Mucosa of descending colon (tissue), 3 donors: ENCODE results near the gene PEF1. TPM values are rescaled to one million over a fixed set of nuclear protein-coding genes. Genes with fewer than 3 reads are reported as not detected.
A peak's percentile ranks its signal among the peaks of the same experiment; 100 is the strongest.

Source experiments
- ATAC-seq: fragments of 200-7000 bp; cut with Tn5 transposase; one replicate; pipeline ENCODE4 v1.9.1; 2020; ENCODE audit warnings: mild to moderate bottlenecking, moderate library complexity
- DNase-seq, 3 donors: peaks; one replicate each; pipeline ENCODE4 v3.0.0-alpha.2; 2020
- H3K36me3 ChIP-seq: fragments of 200-600 bp; one replicate; pipeline ENCODE4 v1.8.0; 2021; ENCODE audit warnings: low read depth, mild to moderate bottlenecking
- H3K4me1 ChIP-seq: fragments of 200-600 bp; one replicate; pipeline ENCODE4 v1.8.0; 2021; ENCODE audit warnings: low read depth, mild to moderate bottlenecking
- H3K4me3 ChIP-seq: fragments of 200-600 bp; one replicate; pipeline ENCODE4 v1.8.0; 2021; ENCODE audit warnings: mild to moderate bottlenecking
- H3K9me3 ChIP-seq: fragments of 200-600 bp; one replicate; pipeline ENCODE4 v1.8.0; 2021; ENCODE audit warnings: mild to moderate bottlenecking
- CTCF ChIP-seq: fragments of 200-600 bp; IDR thresholded peaks from one replicate; pipeline ENCODE4 v1.8.0; 2022; ENCODE audit warnings: antibody characterized with exemption, mild to moderate bottlenecking
- intact Hi-C, 2 donors: fragments of 100-400 bp; cut with DNase I in 1 of 2; cut with micrococcal nuclease in 1 of 2; formaldehyde crosslinking; loops; one replicate each; pipeline versions ENCODE4 v1.11.0 to v1.11.1; 2022; cut with DNase I, micrococcal nuclease
- total RNA-seq, 3 donors: library from RNA; stranded (reverse); fragmentation: NEBNext Ultra II Directional in 2 of 3; extraction: Animal tissue kit (Norgen Biotek cat#: 25700) in 2 of 3; gene quantifications; one replicate each; pipeline versions ENCODE4 v1.2.1 to v1.2.4, GENCODE V29; 2021 to 2023
- donor health status: DM: no; HTN: no; CAD: no; lungs with moderate emphysema.
- donor health status: DM: no; HTN: no; CAD: no.
- donor health status: DM: no; HTN: yes; CAD: no.

Gene PEF1
- total RNA-seq, 3 donors from 2014 or later, result 47.5 to 54.5 (median 52.9) TPM

DNA sequence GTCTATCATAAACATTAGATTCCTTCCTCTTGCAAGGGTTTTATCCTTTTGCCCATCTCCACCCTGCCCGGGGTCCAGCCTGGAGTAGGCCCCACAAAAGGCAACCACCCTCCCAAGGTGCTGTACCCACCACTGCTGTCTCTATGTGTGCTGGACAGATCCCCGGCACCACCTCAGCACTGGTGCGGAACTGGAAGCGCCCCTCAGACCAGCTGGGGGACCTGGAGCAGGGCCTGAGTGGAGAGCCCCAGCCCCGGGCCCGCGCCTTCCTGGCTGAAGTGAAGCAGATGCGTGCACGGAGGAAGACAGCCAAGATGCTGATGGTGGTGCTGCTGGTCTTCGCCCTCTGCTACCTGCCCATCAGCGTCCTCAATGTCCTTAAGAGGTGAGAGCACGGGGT is 21.3 kb downstream of the PEF1 start:
- DNase-seq, result no peak
- intact Hi-C loops, result no loop called here
- no peak overlapping the region for H3K4me3 ChIP-seq

DNA sequence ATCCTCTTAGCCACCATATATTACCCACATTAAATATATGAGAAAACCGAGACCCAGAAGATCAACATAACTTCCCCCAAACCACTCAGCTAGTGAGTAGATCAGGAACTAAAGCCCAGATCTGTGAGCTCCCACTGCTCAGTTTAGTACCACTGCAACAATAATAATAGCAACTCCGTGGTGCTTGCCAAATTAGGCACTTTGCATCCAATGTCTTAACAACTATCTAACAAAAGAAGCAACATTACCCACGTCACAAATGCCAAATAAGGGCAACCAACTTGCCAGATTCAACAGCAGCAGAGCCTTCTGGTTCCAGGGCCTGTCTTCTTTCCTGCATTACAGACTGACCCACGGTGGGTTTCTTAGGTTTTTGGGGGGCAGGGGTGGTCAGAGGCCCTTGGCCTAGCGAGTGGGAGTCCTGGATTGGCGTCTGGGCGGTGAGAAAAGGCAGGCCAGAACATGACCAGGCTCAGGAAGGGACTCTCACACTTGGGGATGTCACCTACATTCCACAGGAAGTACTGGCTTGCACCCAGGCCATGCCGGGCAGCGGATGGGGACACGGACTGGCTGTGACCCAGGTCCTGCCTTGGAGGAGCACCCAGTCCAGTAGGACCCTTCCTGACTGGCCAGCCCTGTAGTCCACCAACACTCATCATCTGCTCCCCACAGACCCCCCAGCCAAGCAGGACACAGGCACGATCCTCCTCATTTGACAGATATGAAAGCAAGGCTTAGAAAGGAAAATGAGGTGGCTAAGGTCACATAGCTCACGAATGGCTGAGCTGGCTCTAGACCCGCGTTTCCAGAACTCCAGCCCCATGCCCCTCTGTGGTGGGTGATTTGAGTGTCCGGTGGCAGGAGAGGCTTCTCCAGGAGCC is 22.6 kb downstream of the PEF1 start:
- intact Hi-C loops, result no loop called here
- TF ChIP-seq CTCF, result no peak
- Histone ChIP-seq H3K9me3 (no peaks in the 10 kb centered on the region), H3K4me1 (peaks cover 6% of the 10 kb centered on the region), H3K36me3 (no peaks in the 10 kb centered on the region), H3K4me3 (no peak overlapping the region)
- ATAC-seq, result no peak
- DNase-seq, result no peak

More for the DNA sequence above, 21.3 kb downstream of the PEF1 start:
- Histone ChIP-seq H3K9me3 (no peaks in the 10 kb centered on the region), H3K4me1 (peaks cover 9% of the 10 kb centered on the region), H3K36me3 (no peaks in the 10 kb centered on the region)
- ATAC-seq, result no peak
- no peak for TF ChIP-seq CTCF

GRCh38 chr1:31621498-31621820 is 23.2 kb downstream of the PEF1 start:
- intact Hi-C loops, result no loop called here
- H3K4me3 ChIP-seq, result no peak overlapping the region
- ATAC-seq, result no peak
- H3K4me1 ChIP-seq, result peaks cover 6% of the 10 kb centered on the region
- H3K36me3 ChIP-seq, result no peaks in the 10 kb centered on the region
- no peak for DNase-seq
- TF ChIP-seq CTCF, result no peak
- H3K9me3 ChIP-seq, result no peaks in the 10 kb centered on the region

DNA sequence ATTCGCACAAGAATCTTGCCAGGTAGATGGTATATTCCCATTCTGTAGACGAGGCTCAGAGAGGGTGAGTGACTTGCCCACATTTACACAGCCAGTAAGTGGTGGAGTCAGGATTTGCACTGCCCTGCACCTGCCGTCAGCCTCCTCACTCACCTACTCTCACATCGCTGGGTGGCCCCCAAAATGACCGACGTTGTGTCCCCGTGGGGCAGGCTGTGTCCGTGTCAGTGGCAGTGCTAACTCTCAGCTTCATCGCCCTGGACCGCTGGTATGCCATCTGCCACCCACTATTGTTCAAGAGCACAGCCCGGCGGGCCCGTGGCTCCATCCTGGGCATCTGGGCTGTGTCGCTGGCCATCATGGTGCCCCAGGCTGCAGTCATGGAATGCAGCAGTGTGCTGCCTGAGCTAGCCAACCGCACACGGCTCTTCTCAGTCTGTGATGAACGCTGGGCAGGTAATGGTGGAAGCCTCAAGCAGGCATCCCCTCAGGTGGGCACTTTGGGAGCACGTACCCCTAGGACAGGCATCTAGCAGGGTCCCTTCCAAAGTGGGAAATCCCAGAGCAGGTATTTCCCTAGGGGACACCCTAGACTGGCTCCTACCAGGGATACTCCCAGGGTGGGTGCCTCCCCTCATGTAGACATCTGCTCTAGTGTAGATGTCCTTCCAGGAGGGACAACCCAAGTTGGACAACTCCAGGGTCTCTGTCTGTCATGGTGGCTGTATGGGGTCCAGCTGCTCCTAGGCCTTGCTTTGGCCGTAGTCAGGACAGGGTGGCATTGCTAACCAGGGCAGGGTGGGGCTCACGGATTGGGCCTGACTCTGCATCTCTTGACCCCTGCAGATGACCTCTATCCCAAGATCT is 23.8 kb downstream of the PEF1 start:
- Histone ChIP-seq H3K4me3 (no peak overlapping the region), H3K36me3 (no peaks in the 10 kb centered on the region), H3K4me1 (peaks cover 6% of the 10 kb centered on the region), H3K9me3 (no peaks in the 10 kb centered on the region)
- intact Hi-C loops, result no loop called here
- no peak for TF ChIP-seq CTCF
- DNase-seq (no peak), ATAC-seq (no peak)

GRCh38 chr1:31618916-31619846 is 25.5 kb downstream of the PEF1 start:
- peak; percentile 55 for ATAC-seq
- TF ChIP-seq CTCF, result no peak
- no peak for DNase-seq
- intact Hi-C loops, result no loop called here
- H3K9me3 ChIP-seq, result no peaks in the 10 kb centered on the region
- H3K36me3 ChIP-seq, result no peaks in the 10 kb centered on the region
- peaks cover 6% of the 10 kb centered on the region for H3K4me1 ChIP-seq
- H3K4me3 ChIP-seq, result no peak overlapping the region
